ENCODE measurements around the gene LBX2.

- TF ChIP-seq GATA2 (IDR thresholded peaks at IDR 0.05; ENCODE audit: low read depth, low read length) = no peak
- TF ChIP-seq GATA3 (IDR thresholded peaks at IDR 0.05; ENCODE audit: low read depth, low read length) = no peak
Observed at GRCh38 chr2:74516650-74517049, 17.2 kb upstream of the LBX2 start.
